Inflammatory macrophage (primary cell): ENCODE data around the gene ZDHHC11.
"Not testable (repeated sequence)": the region's sequence is repeated elsewhere in the genome, so short reads cannot be mapped to it uniquely, and the experiment has no call there.

Experiments
- DNase-seq, 2 donors: peaks; one replicate each; pipeline ENCODE4 v3.0.0-alpha.2; 2020 to 2022

Gene ZDHHC11

DNA sequence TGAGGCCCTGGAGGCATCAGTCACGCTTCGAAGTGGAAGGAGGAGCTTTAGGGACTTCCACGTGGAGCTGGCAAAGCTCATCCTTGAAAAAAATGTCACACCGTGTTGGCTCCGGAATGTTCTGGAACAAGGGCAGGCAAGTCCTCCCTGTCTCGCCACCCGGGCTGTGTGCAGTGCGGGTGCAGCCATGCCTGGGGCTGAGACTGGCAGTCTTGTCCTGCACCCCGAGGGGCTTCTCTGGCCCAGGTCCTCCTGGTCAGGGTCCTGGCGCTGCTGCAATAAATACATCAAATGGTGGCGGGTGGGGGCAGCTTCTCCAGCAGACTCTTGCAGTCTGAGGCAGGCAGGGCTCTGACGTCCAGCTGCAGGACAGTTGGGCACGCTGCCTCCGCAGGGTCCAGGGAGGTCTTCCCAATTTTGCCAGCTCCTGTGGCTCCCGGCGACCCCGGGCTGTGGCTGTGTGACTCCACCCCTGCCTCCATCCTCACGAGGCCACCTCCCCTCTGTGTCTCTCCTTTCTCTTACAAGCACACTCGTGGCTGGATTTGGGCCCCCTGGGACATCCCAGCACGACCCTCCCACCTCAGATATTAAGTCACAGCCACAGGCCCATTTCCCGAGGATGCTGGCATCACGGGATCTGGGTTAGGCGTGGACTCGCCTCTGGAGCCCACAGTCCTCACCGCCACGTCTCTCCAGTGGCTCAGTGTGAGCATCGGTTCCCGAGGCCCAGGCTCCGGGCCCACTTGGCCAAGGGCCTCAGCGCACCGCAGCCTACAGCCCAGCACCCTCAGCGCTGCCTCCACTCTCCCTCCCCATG, 8.2 kb downstream of the ZDHHC11 start:
- DNase-seq: not testable (repeated sequence)

DNA sequence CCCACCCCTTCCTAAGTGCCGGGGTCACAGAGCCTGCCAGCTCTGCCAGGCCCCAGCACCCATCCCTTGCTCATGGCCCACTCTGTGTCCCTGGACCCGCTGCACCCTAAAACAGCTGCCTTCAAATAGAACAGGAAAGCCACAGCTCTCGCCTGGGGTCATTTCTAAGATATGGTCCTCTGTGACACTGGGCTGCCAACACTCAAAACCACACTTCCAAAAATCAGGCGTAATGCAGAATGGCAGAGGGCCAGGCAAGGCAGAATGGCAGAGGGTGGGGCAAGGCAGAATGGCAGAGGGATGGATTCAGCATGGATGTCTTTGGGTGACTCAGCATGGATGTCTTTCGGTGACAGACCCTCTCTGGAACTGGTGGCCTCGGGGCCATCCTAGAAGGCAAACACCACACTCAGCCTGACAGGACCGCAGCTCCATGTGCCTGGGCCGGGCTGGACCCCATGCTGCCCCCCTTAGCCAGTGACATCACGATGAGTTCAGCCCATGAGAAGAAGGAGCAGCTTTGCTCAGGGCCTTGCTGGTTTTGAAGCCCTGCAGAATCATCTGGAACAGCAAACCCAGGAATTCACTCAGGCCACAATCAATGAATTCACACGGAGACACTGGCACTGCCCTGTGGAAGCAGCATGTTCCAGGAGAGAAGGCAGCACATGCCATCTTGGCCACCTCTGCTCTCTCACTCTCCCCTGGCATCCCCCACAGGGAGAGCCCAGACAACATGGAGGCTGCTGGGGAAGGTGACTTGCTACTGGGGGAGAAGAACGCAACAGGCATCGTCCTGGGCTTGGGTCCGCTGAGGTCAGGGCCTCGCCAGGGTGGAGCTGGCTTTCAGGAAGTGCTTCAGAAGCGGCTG, 9.0 kb downstream of the ZDHHC11 start:
- DNase-seq: not testable (repeated sequence)

DNA sequence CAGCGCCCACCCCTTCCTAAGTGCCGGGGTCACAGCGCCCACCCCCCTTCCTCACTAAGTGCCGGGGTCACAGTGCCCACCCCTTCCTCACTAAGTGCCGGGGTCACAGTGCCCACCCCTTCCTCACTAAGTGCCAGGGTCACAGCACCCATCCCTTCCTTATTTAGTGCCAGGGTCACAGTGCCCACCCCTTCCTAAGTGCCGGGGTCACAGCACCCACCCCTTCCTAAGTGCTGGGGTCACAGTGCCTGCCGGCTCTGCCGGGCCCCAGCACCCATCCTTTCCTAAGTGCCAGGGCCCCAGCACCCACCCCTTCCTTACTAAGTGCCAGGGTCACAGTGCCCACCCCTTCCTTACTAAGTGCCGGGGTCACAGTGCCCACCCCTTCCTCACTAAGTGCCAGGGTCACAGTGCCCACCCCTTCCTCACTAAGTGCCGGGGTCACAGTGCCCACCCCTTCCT, 9.8 kb downstream of the ZDHHC11 start:
- not testable (repeated sequence) for DNase-seq

DNA sequence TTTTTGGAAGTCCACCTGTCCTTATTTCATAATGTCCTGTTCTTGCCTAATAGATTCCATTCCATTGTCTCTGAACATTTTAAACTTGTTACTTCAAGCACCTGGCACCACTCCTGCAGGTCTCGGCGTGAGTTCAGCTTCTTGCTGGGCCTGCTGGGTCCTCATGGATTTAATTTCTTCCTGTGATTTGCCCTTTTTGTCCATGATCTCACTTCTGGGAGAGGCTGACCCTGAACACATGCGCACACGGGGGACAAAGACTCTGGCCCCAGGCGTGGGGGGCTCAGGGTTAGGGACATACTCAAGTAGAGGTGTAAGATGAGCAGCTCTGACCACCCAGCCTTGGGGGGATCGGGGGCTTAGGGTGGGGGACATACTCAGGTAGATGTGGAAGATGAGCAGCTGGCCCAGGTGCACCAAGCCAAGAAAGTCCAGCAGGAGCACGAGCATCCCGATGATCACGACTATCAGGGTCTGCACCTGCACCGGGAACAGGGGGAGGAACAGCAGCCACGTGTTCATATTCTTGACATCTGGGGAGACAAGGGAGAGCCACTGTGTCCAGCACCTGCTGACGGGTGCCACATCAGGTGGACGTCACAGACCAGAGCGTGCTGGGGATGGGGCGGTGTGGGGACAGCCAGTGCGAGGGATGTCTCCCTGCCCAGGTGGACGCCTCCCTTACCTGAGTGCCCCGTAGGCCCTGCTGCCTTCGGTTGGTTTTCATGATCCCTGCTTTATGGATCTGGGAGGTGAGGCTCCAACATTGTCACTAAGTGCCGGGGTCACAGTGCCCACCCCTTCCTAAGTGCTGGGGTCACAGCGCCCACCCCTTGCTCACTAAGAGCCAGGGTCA, 10.4 kb downstream of the ZDHHC11 start:
- not testable (repeated sequence) for DNase-seq

- not testable (repeated sequence) for DNase-seq
Observed at GRCh38 chr5:838431-838851, 12.3 kb downstream of the ZDHHC11 start.

DNA sequence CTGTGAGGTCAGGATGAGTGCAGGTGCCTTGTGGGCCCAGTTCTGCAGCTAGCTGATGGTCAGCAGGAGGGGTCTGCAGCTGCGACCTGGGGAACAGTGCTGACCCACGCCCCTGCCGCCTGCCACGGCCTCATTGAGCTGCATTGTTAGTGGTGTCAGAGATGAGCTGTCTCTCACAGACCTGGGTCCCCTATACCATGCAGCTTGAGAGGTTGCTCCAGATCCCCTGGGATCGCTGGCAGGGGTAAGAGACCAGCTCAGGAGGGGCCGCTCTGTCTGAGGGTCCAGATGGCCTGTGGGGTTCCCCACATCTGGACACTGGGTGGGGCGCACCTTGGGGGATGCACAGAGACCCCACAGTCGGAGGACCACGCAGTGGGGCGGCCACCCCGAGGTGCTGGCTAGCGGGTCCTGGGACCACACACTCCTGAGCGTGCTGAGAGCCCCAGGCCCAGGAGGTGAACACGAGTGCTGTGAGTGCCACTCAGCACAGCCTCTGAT, 13.1 kb downstream of the ZDHHC11 start:
- not testable (repeated sequence) for DNase-seq

GRCh38 chr5:835933-836612, 14.7 kb downstream of the ZDHHC11 start:
- not testable (repeated sequence) for DNase-seq

DNA sequence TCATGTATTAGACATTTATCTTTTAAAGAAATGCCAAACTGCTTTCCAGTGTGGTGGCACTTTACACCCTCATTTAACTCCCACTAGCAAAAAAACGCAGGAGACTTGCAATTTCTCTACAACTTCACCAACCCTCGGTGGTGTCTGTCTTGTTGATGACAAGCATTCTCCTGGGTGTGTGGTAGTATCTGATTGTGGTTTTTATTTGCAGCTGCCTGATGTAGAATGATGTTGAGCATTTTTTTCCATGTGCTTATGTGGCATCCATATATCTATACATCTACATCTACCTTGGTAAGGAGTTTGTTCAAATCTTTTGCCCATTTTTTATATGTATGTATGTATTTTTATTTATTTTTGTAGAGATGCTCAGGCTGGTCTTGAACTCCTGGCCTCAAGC, 16.8 kb downstream of the ZDHHC11 start:
- DNase-seq: not testable (repeated sequence)

DNA sequence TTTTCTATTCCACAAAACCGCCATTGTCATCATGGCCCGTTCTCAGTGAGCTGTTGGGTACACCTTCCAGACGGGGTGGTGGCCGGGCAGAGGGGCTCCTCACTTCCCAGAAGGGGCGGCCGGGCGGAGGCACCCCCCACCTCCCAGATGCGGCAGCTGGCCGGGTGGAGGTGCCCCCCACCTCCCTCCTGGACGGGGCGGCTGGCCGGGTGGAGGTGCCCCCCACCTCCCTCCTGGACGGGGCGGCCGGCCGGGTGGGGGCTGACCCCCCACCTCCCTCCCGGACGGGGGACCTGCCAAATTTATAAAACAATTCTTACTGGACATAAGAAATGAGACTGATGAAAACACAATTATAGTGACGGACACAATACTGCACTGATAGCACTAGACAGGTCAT, 22.6 kb downstream of the ZDHHC11 start:
- not testable (repeated sequence) for DNase-seq

GRCh38 chr5:825544-825943, 25.2 kb downstream of the ZDHHC11 start:
- DNase-seq: not testable (repeated sequence)

DNA sequence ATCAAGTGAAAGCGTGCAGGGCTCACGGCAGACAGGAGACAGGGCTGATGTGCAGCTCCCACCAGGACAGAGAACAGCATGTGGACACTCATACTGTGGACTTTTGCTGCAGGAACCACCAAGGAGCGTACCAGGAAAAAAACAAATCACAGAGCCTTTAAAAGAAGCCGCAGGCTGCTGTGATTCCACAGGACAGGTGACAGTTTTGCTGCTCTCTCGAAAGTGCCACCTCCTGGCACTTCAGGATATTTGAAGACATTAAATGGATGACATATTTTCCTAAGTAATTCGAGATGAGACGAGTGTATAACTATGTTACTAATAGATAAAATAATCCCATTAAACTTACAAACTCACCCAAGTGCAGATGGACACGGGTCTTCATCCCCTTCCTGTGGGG, 29.3 kb downstream of the ZDHHC11 start:
- no peak for DNase-seq

DNA sequence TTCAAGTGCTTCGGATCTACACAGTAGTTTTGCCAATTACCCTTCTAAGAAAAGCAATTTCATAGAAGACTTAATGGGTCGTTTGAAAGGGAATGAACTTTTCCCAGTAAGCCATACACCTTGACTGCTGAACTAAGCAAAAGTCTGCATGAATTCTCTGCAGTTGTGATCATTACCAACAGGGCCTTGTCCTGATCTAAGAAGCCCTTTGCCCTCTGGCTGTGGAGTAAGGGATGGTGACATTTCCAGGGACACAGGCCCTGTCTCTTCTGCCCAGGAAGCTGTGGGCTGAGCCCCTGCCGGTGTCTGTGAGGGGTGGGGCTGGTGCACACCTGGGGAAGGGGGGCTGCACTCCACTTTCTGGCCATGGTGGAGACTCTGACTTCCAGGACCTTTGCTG, 30.5 kb downstream of the ZDHHC11 start:
- DNase-seq: no peak

- no peak for DNase-seq
Observed at GRCh38 chr5:819078-819477, 31.7 kb downstream of the ZDHHC11 start.

DNA sequence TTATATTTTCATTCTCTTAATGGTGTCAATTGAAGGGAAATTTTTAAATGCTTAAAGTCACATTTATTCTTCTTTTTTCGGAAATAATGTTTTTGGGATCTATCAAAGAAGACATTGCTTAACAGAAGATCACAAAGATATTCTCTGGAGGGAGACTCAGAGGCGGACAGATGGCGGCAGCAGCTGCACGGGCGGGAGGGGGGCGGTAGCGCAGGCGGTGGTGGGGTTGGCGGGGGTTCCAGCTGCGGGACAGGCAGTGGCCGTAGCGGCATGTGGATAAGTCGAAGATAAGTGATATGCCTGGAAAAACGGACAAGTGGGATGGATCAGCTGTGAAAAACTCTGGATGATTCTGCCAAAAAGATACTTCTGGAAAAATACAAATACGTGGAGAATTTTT, 34.6 kb downstream of the ZDHHC11 start:
- no peak for DNase-seq

DNA sequence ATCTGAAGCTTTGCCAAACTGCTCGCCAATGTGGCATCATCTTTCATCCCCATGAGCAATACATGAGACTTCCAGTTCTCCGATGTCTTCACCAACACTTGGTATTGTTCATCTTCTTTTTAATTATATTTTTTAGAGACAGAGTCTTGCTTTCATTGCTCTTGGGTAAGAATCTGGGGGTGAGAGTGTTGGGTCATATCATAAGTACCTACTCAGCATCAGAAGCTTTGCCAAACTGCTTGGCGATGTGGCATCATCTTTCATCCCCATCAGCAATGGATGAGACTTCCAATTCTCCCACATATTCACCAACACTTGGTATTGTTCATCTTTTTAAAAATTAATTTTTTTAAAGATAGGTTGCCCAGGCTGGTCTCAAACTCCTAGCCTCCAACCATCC, 35.3 kb downstream of the ZDHHC11 start:
- DNase-seq: no peak

DNA sequence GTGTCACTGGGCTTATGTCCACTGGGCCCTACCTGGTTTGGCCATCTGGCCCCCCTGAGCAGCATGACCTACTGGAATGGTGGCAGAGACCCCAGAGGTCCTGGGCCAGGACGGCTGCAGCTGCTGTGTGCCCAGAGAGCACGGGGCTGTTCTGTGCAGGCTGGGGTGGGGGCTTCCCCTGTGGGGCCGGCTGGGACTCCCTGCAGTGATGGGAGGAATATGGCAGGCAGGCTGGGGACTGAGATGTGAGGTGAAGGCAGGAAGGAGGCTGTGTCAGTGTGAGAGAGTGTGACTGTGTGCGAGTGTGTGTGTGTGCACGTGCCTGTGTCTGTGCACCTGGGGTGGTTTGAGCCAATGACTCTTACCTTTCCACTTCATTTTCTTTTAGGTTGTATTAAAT, 37.2 kb downstream of the ZDHHC11 start:
- DNase-seq: not testable (repeated sequence)

DNA sequence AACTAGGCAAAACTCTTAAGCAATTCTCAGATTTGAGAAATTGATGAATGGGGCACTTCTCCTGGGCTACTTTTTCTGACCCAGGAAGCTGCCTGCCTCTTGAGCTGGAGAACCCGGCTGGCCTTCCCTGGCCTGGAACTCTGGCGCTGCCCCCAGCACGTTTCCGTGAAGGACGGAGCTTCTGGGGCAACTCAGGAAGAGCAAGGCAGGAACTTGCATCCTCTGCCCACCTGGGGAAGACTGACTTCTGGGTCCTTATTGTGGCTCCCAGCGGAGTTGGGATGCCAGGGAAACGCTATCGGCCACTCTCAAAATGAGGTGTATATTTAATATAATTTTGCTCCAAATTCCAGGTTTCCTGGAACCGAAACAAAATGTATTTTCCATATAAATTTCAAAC, 39.4 kb downstream of the ZDHHC11 start:
- not testable (repeated sequence) for DNase-seq

GRCh38 chr5:807719-808514, 42.9 kb downstream of the ZDHHC11 start:
- not testable (repeated sequence) for DNase-seq

DNA sequence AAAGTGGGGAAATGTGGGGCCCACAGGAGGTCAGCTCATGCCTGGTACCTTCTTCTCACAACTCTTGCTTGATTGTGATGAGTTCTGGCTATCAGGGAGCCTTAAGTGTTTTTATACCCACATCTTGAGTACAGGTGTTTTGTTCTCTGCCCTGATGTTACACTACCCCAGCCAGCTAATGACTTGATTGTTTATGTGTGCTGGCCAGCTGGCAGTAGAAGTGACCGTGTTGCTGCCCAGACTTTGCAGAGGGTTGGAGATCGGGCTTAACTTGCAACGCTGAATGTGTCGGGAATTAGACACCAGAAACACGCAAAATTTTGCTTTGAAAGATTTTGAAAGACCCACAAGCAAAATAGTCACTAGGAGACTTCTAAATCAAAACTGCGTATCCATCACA, 49.3 kb downstream of the ZDHHC11 start:
- DNase-seq: no peak

DNA sequence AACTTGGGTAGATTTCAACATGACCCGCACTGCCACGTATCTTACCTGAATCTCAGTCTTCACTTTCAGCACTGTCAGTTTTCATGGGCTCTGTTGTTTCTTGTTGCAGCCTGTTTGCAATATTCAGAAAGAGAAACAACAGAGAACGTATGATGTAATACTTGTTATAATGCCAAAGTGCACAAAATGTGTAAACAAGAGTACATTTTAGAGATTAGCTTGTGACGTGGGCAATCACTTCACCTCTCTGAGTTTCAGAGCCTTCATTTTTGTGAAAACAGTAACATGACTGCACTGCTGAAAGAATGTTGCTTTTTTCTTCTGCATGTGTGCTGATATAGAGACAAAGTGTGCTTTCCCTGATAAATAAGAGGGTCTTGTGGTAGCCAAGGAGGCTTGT, 49.7 kb downstream of the ZDHHC11 start:
- DNase-seq: not testable (repeated sequence)
